Ishikawa (cell line): ENCODE results near the gene TBC1D1.

Experiments used
- CEBPB ChIP-seq: IDR thresholded peaks from 2 replicates; pipeline ENCODE4 v1.6.1; 2012
- CREB1 ChIP-seq: IDR thresholded peaks from 2 replicates; pipeline ENCODE4 v1.6.1; 2012; ENCODE audit warnings: low read depth
- FOXM1 ChIP-seq: IDR thresholded peaks from 2 replicates; pipeline ENCODE4 v1.6.1; 2012; ENCODE audit warnings: low read depth, borderline replicate concordance
- MAX ChIP-seq: IDR thresholded peaks from 2 replicates; pipeline ENCODE4 v1.6.1; 2012
- REST ChIP-seq: IDR thresholded peaks from 2 replicates; pipeline ENCODE4 v1.6.1; 2012; ENCODE audit warnings: low read depth, mild to moderate bottlenecking
- TAF1 ChIP-seq: IDR thresholded peaks from 2 replicates; pipeline ENCODE4 v1.6.1; 2012; ENCODE audit warnings: low read depth, mild to moderate bottlenecking
- TEAD4 ChIP-seq: IDR thresholded peaks from 2 replicates; pipeline ENCODE4 v1.6.1; 2012
- YY1 ChIP-seq: IDR thresholded peaks from 2 replicates; pipeline ENCODE4 v1.6.1; 2012; ENCODE audit warnings: low read depth

- TF ChIP-seq FOXM1 (no peak), YY1 (no peak), TAF1 (no peak), MAX (no peak), CEBPB (no peak), TEAD4 (no peak), CREB1 (no peak), REST (no peak)
Observed at GRCh38 chr4:38178392-38178995, 287.6 kb downstream of the TBC1D1 start.
